PFSK-1 (cell line): Measurements from ENCODE around the gene RPS3.

Source experiments
- POLR2AphosphoS5 ChIP-seq: IDR thresholded peaks from 2 replicates; pipeline ENCODE4 v1.6.1; 2012; ENCODE audit warnings: low read depth, mild to moderate bottlenecking, control low read depth, low read length, moderate library complexity
- SIN3A ChIP-seq: IDR thresholded peaks from 2 replicates; pipeline ENCODE4 v1.6.1; 2012; ENCODE audit warnings: mild to moderate bottlenecking, low read length, moderate library complexity, borderline replicate concordance; ENCODE audit not compliant: insufficient read depth
- TAF1 ChIP-seq: IDR thresholded peaks from 2 replicates; pipeline ENCODE4 v1.6.1; 2012; ENCODE audit warnings: low read length, control low read depth, borderline replicate concordance; ENCODE audit not compliant: insufficient read depth

GRCh38 chr11:75437966-75438659 is 38.8 kb downstream of the RPS3 start:
- no peak for TF ChIP-seq SIN3A
- no peak for TF ChIP-seq POLR2AphosphoS5
- no peak for TF ChIP-seq TAF1
